Cardiac muscle cell (in vitro differentiated cells and primary cell): ENCODE results near the gene ATG3. TPM values are rescaled to one million over a fixed set of nuclear protein-coding genes. Genes with fewer than 3 reads are reported as not detected.
"Not testable (repeated sequence)": the region's sequence is repeated elsewhere in the genome, so short reads cannot be mapped to it uniquely, and the experiment has no call there.

ENCODE experiments used
- DNase-seq, 2 donors: peaks; one replicate each; pipeline versions ENCODE4 v3.0.0 to v3.0.0-alpha.2; 2010 to 2017; ENCODE audit warnings: low read depth in 1 of 2, low spot score in 1 of 2
- H3K27ac ChIP-seq: fragments of 200-600 bp; sonication (generic); 2 replicates; pipeline ENCODE4 v1.5.1; 2016
- H3K27me3 ChIP-seq: fragments of 200-600 bp; sonication (generic); 2 replicates; pipeline ENCODE4 v1.6.0; 2016; ENCODE audit warnings: control low read depth
- H3K36me3 ChIP-seq: fragments of 200-600 bp; sonication (generic); 2 replicates; pipeline ENCODE4 v1.5.1; 2016; ENCODE audit warnings: control low read depth
- H3K4me1 ChIP-seq: fragments of 200-600 bp; sonication (generic); 2 replicates; pipeline ENCODE4 v1.8.1; 2017; ENCODE audit warnings: low read depth, mild to moderate bottlenecking, mixed run types
- H3K4me3 ChIP-seq: fragments of 200-600 bp; sonication (generic); 2 replicates; pipeline ENCODE4 v1.5.1; 2016; ENCODE audit warnings: mild to moderate bottlenecking
- H3K9me3 ChIP-seq: fragments of 200-600 bp; sonication (generic); 2 replicates; pipeline ENCODE4 v1.5.1; 2017; ENCODE audit warnings: low read depth, mild to moderate bottlenecking, control low read depth
- polyA plus RNA-seq: library from polyadenylated mRNA; unstranded; fragments of >200 nt; fragmentation: Nextera tagmentation; extraction: Ambion mirVana; gene quantifications from 2 replicates; pipeline ENCODE4 v1.2.1, GENCODE V29; 2016
- total RNA-seq: library from RNA; depleted of rRNA; stranded (reverse); fragments of >200 nt; gene quantifications from 2 replicates; pipeline ENCODE4 v1.2.3, GENCODE V29; 2016
- TF ChIP-seq, protein P1 (sequence below): IDR thresholded peaks from 2 replicates; pipeline ENCODE4 v1.5.1; 2012; ENCODE audit warnings: low read depth, mild to moderate bottlenecking, low read length

ATG3 gene
- total and polyA plus RNA-seq, 2 experiments from 2014 or later: 38.3 to 57.9 TPM

- Histone ChIP-seq H3K4me1 (no peaks in the 10 kb centered on the region), H3K4me3 (no peak overlapping the region), H3K27ac (no peak overlapping the region), H3K27me3 (no peaks in the 10 kb centered on the region), H3K9me3 (no peaks in the 10 kb centered on the region), H3K36me3 (no peaks in the 10 kb centered on the region)
- no peak for DNase-seq
- TF ChIP-seq, protein P1, sequence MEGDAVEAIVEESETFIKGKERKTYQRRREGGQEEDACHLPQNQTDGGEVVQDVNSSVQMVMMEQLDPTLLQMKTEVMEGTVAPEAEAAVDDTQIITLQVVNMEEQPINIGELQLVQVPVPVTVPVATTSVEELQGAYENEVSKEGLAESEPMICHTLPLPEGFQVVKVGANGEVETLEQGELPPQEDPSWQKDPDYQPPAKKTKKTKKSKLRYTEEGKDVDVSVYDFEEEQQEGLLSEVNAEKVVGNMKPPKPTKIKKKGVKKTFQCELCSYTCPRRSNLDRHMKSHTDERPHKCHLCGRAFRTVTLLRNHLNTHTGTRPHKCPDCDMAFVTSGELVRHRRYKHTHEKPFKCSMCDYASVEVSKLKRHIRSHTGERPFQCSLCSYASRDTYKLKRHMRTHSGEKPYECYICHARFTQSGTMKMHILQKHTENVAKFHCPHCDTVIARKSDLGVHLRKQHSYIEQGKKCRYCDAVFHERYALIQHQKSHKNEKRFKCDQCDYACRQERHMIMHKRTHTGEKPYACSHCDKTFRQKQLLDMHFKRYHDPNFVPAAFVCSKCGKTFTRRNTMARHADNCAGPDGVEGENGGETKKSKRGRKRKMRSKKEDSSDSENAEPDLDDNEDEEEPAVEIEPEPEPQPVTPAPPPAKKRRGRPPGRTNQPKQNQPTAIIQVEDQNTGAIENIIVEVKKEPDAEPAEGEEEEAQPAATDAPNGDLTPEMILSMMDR: no peak
Observed at GRCh38 chr3:112497897-112498548, 63.7 kb downstream of the ATG3 start.

GRCh38 chr3:112496366-112497067 lies 65.2 kb downstream of the ATG3 start:
- Histone ChIP-seq H3K27me3 (no peaks in the 10 kb centered on the region), H3K4me3 (no peak overlapping the region), H3K9me3 (no peaks in the 10 kb centered on the region), H3K4me1 (no peaks in the 10 kb centered on the region), H3K27ac (no peak overlapping the region), H3K36me3 (no peaks in the 10 kb centered on the region)
- TF ChIP-seq, protein P1: no peak
- DNase-seq: no peak

GRCh38 chr3:112494448-112494767 lies 67.4 kb downstream of the ATG3 start:
- H3K4me1 ChIP-seq, H3K36me3 ChIP-seq, DNase-seq: not testable (repeated sequence)

DNA sequence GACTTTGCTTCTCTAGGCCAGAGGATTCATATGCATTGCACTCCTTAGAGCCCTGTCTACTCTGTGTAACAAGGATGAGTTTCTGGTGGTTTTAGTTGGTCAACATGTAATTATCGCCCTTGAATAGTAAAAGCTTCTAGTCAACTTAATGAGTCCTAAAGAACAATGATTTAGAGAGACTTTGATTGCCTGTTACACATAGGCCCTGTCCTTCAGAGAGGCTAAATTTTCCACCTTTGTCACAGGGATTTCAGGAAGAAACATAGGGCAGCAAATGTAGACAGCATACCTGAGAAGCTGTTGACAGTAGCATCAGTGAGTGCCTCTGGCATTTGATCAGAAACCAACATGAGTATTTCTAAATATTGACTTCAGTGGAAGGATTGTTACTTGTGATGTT lies 69.6 kb downstream of the ATG3 start:
- H3K36me3 ChIP-seq: no peaks in the 10 kb centered on the region
- no peak overlapping the region for H3K4me3 ChIP-seq
- no peak overlapping the region for H3K27ac ChIP-seq
- TF ChIP-seq, protein P1: no peak
- H3K9me3 ChIP-seq: no peaks in the 10 kb centered on the region
- H3K27me3 ChIP-seq: no peaks in the 10 kb centered on the region
- H3K4me1 ChIP-seq: no peaks in the 10 kb centered on the region
- DNase-seq: no peak

More at GRCh38 chr3:112494448-112494767, 67.4 kb downstream of the ATG3 start:
- not testable (repeated sequence) for H3K27ac ChIP-seq, H3K9me3 ChIP-seq, H3K4me3 ChIP-seq, H3K27me3 ChIP-seq

- Histone ChIP-seq H3K9me3 (no peaks in the 10 kb centered on the region), H3K4me1 (no peaks in the 10 kb centered on the region), H3K27ac (no peak overlapping the region), H3K27me3 (no peaks in the 10 kb centered on the region), H3K4me3 (no peak overlapping the region), H3K36me3 (no peaks in the 10 kb centered on the region)
- TF ChIP-seq, protein P1: no peak
- no peak for DNase-seq
Observed at GRCh38 chr3:112491373-112491772, 70.4 kb downstream of the ATG3 start.
